IMR-90 (cell line): Measurements from ENCODE around the gene KCTD5.

Source experiments
- CEBPB ChIP-seq: IDR thresholded peaks from 2 replicates; pipeline ENCODE4 v1.6.1; 2012; ENCODE audit warnings: low read depth, low read length, improper control_type of control experiment
- CHD1 ChIP-seq: IDR thresholded peaks from 2 replicates; pipeline ENCODE4 v1.6.1; 2012; ENCODE audit warnings: low read depth, low read length, improper control_type of control experiment
- FOS ChIP-seq: fragments of 150-350 bp; IDR thresholded peaks from 2 replicates; pipeline ENCODE4 v1.6.1; 2016; ENCODE audit warnings: low read depth, low read length
- MAFK ChIP-seq: IDR thresholded peaks from 2 replicates; pipeline ENCODE4 v1.6.1; 2012; ENCODE audit warnings: low read depth, low read length, improper control_type of control experiment
- MXI1 ChIP-seq: IDR thresholded peaks from 2 replicates; pipeline ENCODE4 v1.6.1; 2012; ENCODE audit warnings: low read depth, mild to moderate bottlenecking, low read length, moderate library complexity, borderline replicate concordance
- POLR2A ChIP-seq: IDR thresholded peaks from 2 replicates; pipeline ENCODE4 v1.6.1; 2012; ENCODE audit warnings: mild to moderate bottlenecking, low read depth, low read length
- RFX5 ChIP-seq: IDR thresholded peaks from 2 replicates; pipeline ENCODE4 v1.8.0; 2012; ENCODE audit warnings: low read depth, mild to moderate bottlenecking, low read length, moderate library complexity
- SMC3 ChIP-seq: fragments of 150-350 bp; IDR thresholded peaks from 2 replicates; pipeline ENCODE4 v1.6.1; 2016; ENCODE audit warnings: low read depth, mild to moderate bottlenecking, antibody characterized with exemption, low read length, moderate library complexity
- USF2 ChIP-seq: fragments of 150-350 bp; IDR thresholded peaks from 2 replicates; pipeline ENCODE4 v1.6.1; 2017; ENCODE audit warnings: mild to moderate bottlenecking, antibody characterized with exemption, low read length, low read depth
- TF ChIP-seq, protein P1 (sequence below): conservative IDR thresholded peaks from 2 replicates; pipeline ENCODE4 v1.5.1; 2012; ENCODE audit warnings: mild to moderate bottlenecking, low read depth, low read length, improper control_type of control experiment

- TF ChIP-seq CEBPB (no peak), POLR2A (no peak), CHD1 (no peak), MXI1 (no peak), RFX5 (no peak), MAFK (no peak), FOS (no peak), SMC3 (no peak), USF2 (no peak)
- TF ChIP-seq, protein P1, sequence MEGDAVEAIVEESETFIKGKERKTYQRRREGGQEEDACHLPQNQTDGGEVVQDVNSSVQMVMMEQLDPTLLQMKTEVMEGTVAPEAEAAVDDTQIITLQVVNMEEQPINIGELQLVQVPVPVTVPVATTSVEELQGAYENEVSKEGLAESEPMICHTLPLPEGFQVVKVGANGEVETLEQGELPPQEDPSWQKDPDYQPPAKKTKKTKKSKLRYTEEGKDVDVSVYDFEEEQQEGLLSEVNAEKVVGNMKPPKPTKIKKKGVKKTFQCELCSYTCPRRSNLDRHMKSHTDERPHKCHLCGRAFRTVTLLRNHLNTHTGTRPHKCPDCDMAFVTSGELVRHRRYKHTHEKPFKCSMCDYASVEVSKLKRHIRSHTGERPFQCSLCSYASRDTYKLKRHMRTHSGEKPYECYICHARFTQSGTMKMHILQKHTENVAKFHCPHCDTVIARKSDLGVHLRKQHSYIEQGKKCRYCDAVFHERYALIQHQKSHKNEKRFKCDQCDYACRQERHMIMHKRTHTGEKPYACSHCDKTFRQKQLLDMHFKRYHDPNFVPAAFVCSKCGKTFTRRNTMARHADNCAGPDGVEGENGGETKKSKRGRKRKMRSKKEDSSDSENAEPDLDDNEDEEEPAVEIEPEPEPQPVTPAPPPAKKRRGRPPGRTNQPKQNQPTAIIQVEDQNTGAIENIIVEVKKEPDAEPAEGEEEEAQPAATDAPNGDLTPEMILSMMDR, result no peak
These were observed 29.2 kb downstream of the KCTD5 start for GRCh38 chr16:2711370-2712062.
